HCT116 (cell line): ENCODE measurements around the gene AGPAT3. TPM values are rescaled to one million over a fixed set of nuclear protein-coding genes. Genes with fewer than 3 reads are reported as not detected.

ENCODE experiments used
- ATAC-seq: fragments of 200-7000 bp; cut with Tn5 transposase; 2 replicates; pipeline ENCODE4 v1.9.1; 2020; ENCODE audit warnings: mild to moderate bottlenecking, moderate library complexity
- BruUV-seq: library from RNA; stranded (reverse); fragments of 400-500 nt; replicated peaks from 2 replicates; lab custom pipeline; 2021; lab: Mats Ljungman, UMichigan
- CTCF ChIA-PET: fragments of 300-600 bp; sonication (Branson Sonifier 250); formaldehyde crosslinking; loops from one replicate; lab custom pipeline; 2021; ENCODE audit warnings: antibody characterized with exemption; lab: Charles Lee
- POLR2A ChIA-PET: fragments of 300-600, 350-600 bp; sonication (Branson Sonifier 250); formaldehyde crosslinking; loops from one replicate; lab custom pipeline; 2021; ENCODE audit warnings: antibody characterized with exemption; lab: Charles Lee
- RAD21 ChIA-PET, 2 experiments: fragments of 300-600 bp; sonication (Branson Sonifier 250); formaldehyde crosslinking; loops; one replicate each; lab custom pipeline; 2023; ENCODE audit warnings: low total read pairs in 2 of 2; ENCODE audit not compliant: uncharacterized antibody in 2 of 2, unreplicated experiment in 2 of 2, low non-redundant PET in 1 of 2; lab: Charles Lee
- DNase-seq: peaks from one replicate; pipeline ENCODE4 v3.0.0-alpha.2; 2010; ENCODE audit warnings: low read depth, low spot score
- H2AFZ ChIP-seq: fragments of 200-600 bp; shearing (Covaris generic), sonication (generic); 2 replicates; pipeline ENCODE4 v1.6.1; 2017; ENCODE audit warnings: low read depth, mixed run types, mixed read lengths, antibody characterized with exemption, low read length; ENCODE audit not compliant: poor library complexity, severe bottlenecking
- H3K27ac ChIP-seq: 2 replicates; pipeline ENCODE4 v1.5.1; 2012; ENCODE audit warnings: low read depth, low read length
- H3K27me3 ChIP-seq: fragments of 200-600 bp; sonication (generic); 2 replicates; pipeline ENCODE4 v1.6.1; 2016; ENCODE audit warnings: mixed run types, low read length, mixed read lengths; ENCODE audit not compliant: insufficient read depth
- H3K36me3 ChIP-seq, 2 experiments: fragments of 200-500 bp in 1 of 2; fragments of 200-600 bp in 1 of 2; sonication (Bioruptor generic) in 1 of 2; sonication (generic) in 1 of 2; 2 replicates each; pipeline versions ENCODE4 v1.5.1 to v1.6.1; 2014 to 2016; ENCODE audit warnings: low read length in 2 of 2, inconsistent platforms in 1 of 2, mixed read lengths in 1 of 2, mixed run types in 1 of 2; ENCODE audit not compliant: insufficient read depth in 2 of 2, control insufficient read depth in 1 of 2
- H3K4me1 ChIP-seq, 2 experiments: fragments of 200-600 bp in 1 of 2; sonication (generic) in 1 of 2; 2 replicates each; pipeline versions ENCODE4 v1.5.1 to v1.6.1; 2012 to 2017; ENCODE audit warnings: low read length in 2 of 2, inconsistent platforms in 1 of 2, mild to moderate bottlenecking in 1 of 2, mixed read lengths in 1 of 2, mixed run types in 1 of 2, moderate library complexity in 1 of 2; ENCODE audit not compliant: insufficient read depth in 2 of 2, control insufficient read depth in 1 of 2
- H3K4me2 ChIP-seq: fragments of 200-600 bp; sonication (generic); 2 replicates; pipeline ENCODE4 v1.6.1; 2017; ENCODE audit warnings: mixed run types, low read length, mixed read lengths
- H3K4me3 ChIP-seq, 2 experiments: fragments of 200-600 bp in 1 of 2; sonication (generic) in 1 of 2; replicated peaks in 1 of 2; 2 replicates each; pipeline ENCODE4 v1.5.1; 2011 to 2016; ENCODE audit warnings: low read length in 2 of 2, control low read depth in 1 of 2, low read depth in 1 of 2, mild to moderate bottlenecking in 1 of 2, mixed read lengths in 1 of 2, mixed run types in 1 of 2
- H3K79me2 ChIP-seq: fragments of 200-600 bp; sonication (generic); 2 replicates; pipeline ENCODE4 v1.6.1; 2017; ENCODE audit warnings: mild to moderate bottlenecking, mixed run types, low read length, moderate library complexity, mixed read lengths; ENCODE audit not compliant: insufficient read depth
- H3K9ac ChIP-seq: fragments of 200-600 bp; sonication (generic); 2 replicates; pipeline ENCODE4 v1.6.1; 2016; ENCODE audit warnings: low read length, mixed read lengths
- H3K9me2 ChIP-seq: fragments of 200-600 bp; sonication (generic), shearing (Covaris generic); 2 replicates; pipeline ENCODE4 v1.6.1; 2017; ENCODE audit warnings: mixed run types, mild to moderate bottlenecking, moderate library complexity; ENCODE audit not compliant: insufficient read depth
- H3K9me3 ChIP-seq, 2 experiments: fragments of 200-500 bp in 1 of 2; fragments of 200-600 bp in 1 of 2; sonication (Bioruptor generic) in 1 of 2; sonication (generic) in 1 of 2; 2 replicates each; pipeline ENCODE4 v1.6.1; 2014 to 2017; ENCODE audit warnings: low read length in 2 of 2, mixed read lengths in 2 of 2, inconsistent platforms in 1 of 2, low read depth in 1 of 2, mild to moderate bottlenecking in 1 of 2, mixed run types in 1 of 2, moderate library complexity in 1 of 2; ENCODE audit not compliant: control insufficient read depth in 1 of 2, insufficient read depth in 1 of 2
- H4K20me1 ChIP-seq: fragments of 200-600 bp; sonication (generic), shearing (Covaris generic); 2 replicates; pipeline ENCODE4 v1.6.1; 2017; ENCODE audit warnings: mixed run types, mild to moderate bottlenecking, moderate library complexity; ENCODE audit not compliant: insufficient read depth
- CBX3 ChIP-seq: IDR thresholded peaks from 2 replicates; pipeline ENCODE4 v1.6.1; 2012; ENCODE audit warnings: low read depth
- CEBPB ChIP-seq: IDR thresholded peaks from 2 replicates; pipeline ENCODE4 v1.6.1; 2012; ENCODE audit warnings: low read depth
- ELF1 ChIP-seq: IDR thresholded peaks from 2 replicates; pipeline ENCODE4 v1.6.1; 2012; ENCODE audit warnings: low read depth, borderline replicate concordance
- POLR2AphosphoS5 ChIP-seq: IDR thresholded peaks from 2 replicates; pipeline ENCODE4 v1.6.1; 2011; ENCODE audit warnings: mild to moderate bottlenecking, low read depth, low read length, moderate library complexity
- RAD21 ChIP-seq: IDR thresholded peaks from 2 replicates; pipeline ENCODE4 v1.6.1; 2012; ENCODE audit warnings: low read depth, mild to moderate bottlenecking
- SIN3A ChIP-seq: IDR thresholded peaks from 2 replicates; pipeline ENCODE4 v1.6.1; 2012; ENCODE audit warnings: low read depth
- SRF ChIP-seq: IDR thresholded peaks from 2 replicates; pipeline ENCODE4 v1.6.1; 2012; ENCODE audit warnings: low read depth
- YY1 ChIP-seq: IDR thresholded peaks from 2 replicates; pipeline ENCODE4 v1.6.1; 2011; ENCODE audit warnings: low read length, low read depth, moderate library complexity, mild to moderate bottlenecking; ENCODE audit not compliant: insufficient replicate concordance; ENCODE audit errors: extremely low read depth
- ZFX ChIP-seq: fragments of 450-650 bp; IDR thresholded peaks from 2 replicates; pipeline ENCODE4 v1.6.1; 2017
- ZNF274 ChIP-seq: fragments of 200-500 bp; sonication (Bioruptor generic); IDR thresholded peaks from 2 replicates; pipeline ENCODE4 v1.6.1; 2014; ENCODE audit warnings: mild to moderate bottlenecking, low read depth, low read length, inconsistent platforms
- intact Hi-C: fragments of 100-400 bp; cut with micrococcal nuclease; formaldehyde crosslinking; loops from 2 replicates; pipeline ENCODE4 v1.10.0; 2022
- total RNA-seq: library from RNA; stranded (reverse); gene quantifications from one replicate; pipeline ENCODE4 v1.2.1, GENCODE V29; 2021; ENCODE audit not compliant: unreplicated experiment
- TF ChIP-seq, protein P1 (sequence below): IDR thresholded peaks from 2 replicates; pipeline ENCODE4 v1.6.1; 2011; ENCODE audit warnings: mild to moderate bottlenecking, low read length, moderate library complexity; ENCODE audit not compliant: insufficient replicate concordance; ENCODE audit errors: extremely low read depth
- TF ChIP-seq, protein P2 (sequence below), 3 experiments: fragments of 200-600 bp in 1 of 3; sonication (generic) in 1 of 3; IDR thresholded peaks in 2 of 3; conservative IDR thresholded peaks in 1 of 3; 2 replicates each; pipeline ENCODE4 v1.5.1; 2012 to 2017; ENCODE audit warnings: low read depth in 2 of 3, low read length in 2 of 3, antibody characterized with exemption in 1 of 3, borderline replicate concordance in 1 of 3, control low read depth in 1 of 3, mild to moderate bottlenecking in 1 of 3, mixed read lengths in 1 of 3, mixed run types in 1 of 3, moderate library complexity in 1 of 3; ENCODE audit not compliant: insufficient read depth in 1 of 3
- TF ChIP-seq, protein P3 (sequence below): IDR thresholded peaks from 2 replicates; pipeline ENCODE4 v1.6.1; 2012; ENCODE audit warnings: low read depth
- TF ChIP-seq, protein P4 (sequence below): IDR thresholded peaks from 2 replicates; pipeline ENCODE4 v1.6.1; 2012
- TF ChIP-seq, protein P5 (sequence below): IDR thresholded peaks from 2 replicates; pipeline ENCODE4 v1.6.1; 2012

The AGPAT3 gene
- total RNA-seq, 1 experiment from 2014 or later: 54.1 TPM

DNA sequence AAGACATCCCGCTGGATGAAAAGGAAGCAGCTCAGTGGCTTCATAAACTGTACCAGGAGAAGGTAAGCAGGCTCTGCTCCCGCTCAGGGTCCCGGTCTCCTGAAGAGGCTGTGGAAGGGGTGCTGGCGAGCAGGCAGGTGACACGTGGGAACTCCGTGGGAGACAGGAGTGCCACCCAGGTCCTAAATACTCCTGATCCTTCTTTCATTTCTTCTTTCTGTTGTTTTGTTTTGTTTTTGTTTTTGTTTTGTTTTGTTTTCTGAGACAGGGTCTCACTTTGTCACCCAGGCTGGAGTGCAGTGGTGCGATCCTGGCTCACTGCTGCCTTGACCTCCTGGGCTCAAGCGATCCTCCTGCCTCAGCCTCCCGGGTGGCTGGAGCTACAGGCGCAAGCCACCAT, 113.0 kb downstream of the AGPAT3 start:
- no peak overlapping the region for H3K9ac ChIP-seq
- no peak overlapping the region for H3K4me2 ChIP-seq
- TF ChIP-seq, protein P1, sequence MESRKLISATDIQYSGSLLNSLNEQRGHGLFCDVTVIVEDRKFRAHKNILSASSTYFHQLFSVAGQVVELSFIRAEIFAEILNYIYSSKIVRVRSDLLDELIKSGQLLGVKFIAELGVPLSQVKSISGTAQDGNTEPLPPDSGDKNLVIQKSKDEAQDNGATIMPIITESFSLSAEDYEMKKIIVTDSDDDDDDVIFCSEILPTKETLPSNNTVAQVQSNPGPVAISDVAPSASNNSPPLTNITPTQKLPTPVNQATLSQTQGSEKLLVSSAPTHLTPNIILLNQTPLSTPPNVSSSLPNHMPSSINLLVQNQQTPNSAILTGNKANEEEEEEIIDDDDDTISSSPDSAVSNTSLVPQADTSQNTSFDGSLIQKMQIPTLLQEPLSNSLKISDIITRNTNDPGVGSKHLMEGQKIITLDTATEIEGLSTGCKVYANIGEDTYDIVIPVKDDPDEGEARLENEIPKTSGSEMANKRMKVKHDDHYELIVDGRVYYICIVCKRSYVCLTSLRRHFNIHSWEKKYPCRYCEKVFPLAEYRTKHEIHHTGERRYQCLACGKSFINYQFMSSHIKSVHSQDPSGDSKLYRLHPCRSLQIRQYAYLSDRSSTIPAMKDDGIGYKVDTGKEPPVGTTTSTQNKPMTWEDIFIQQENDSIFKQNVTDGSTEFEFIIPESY: no peak
- TF ChIP-seq YY1: no peak
- TF ChIP-seq, protein P2, sequence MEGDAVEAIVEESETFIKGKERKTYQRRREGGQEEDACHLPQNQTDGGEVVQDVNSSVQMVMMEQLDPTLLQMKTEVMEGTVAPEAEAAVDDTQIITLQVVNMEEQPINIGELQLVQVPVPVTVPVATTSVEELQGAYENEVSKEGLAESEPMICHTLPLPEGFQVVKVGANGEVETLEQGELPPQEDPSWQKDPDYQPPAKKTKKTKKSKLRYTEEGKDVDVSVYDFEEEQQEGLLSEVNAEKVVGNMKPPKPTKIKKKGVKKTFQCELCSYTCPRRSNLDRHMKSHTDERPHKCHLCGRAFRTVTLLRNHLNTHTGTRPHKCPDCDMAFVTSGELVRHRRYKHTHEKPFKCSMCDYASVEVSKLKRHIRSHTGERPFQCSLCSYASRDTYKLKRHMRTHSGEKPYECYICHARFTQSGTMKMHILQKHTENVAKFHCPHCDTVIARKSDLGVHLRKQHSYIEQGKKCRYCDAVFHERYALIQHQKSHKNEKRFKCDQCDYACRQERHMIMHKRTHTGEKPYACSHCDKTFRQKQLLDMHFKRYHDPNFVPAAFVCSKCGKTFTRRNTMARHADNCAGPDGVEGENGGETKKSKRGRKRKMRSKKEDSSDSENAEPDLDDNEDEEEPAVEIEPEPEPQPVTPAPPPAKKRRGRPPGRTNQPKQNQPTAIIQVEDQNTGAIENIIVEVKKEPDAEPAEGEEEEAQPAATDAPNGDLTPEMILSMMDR (IDR thresholded peaks at IDR 0.05 in 2 of 3, conservative IDR thresholded peaks at IDR 0.05 in 1 of 3; ENCODE audit: borderline replicate concordance in 1 of 3, insufficient read depth in 1 of 3, low read depth in 2 of 3, low read length in 2 of 3): no peak
- no peak for TF ChIP-seq ZNF274
- no peak for TF ChIP-seq SRF
- no peak for TF ChIP-seq RAD21
- TF ChIP-seq, protein P3, sequence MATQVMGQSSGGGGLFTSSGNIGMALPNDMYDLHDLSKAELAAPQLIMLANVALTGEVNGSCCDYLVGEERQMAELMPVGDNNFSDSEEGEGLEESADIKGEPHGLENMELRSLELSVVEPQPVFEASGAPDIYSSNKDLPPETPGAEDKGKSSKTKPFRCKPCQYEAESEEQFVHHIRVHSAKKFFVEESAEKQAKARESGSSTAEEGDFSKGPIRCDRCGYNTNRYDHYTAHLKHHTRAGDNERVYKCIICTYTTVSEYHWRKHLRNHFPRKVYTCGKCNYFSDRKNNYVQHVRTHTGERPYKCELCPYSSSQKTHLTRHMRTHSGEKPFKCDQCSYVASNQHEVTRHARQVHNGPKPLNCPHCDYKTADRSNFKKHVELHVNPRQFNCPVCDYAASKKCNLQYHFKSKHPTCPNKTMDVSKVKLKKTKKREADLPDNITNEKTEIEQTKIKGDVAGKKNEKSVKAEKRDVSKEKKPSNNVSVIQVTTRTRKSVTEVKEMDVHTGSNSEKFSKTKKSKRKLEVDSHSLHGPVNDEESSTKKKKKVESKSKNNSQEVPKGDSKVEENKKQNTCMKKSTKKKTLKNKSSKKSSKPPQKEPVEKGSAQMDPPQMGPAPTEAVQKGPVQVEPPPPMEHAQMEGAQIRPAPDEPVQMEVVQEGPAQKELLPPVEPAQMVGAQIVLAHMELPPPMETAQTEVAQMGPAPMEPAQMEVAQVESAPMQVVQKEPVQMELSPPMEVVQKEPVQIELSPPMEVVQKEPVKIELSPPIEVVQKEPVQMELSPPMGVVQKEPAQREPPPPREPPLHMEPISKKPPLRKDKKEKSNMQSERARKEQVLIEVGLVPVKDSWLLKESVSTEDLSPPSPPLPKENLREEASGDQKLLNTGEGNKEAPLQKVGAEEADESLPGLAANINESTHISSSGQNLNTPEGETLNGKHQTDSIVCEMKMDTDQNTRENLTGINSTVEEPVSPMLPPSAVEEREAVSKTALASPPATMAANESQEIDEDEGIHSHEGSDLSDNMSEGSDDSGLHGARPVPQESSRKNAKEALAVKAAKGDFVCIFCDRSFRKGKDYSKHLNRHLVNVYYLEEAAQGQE: no peak
- TF ChIP-seq ZFX: no peak
- no peak for TF ChIP-seq SIN3A
- TF ChIP-seq, protein P4, sequence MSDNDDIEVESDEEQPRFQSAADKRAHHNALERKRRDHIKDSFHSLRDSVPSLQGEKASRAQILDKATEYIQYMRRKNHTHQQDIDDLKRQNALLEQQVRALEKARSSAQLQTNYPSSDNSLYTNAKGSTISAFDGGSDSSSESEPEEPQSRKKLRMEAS: no peak
- TF ChIP-seq POLR2AphosphoS5: no peak
- no peak for TF ChIP-seq ELF1
- TF ChIP-seq CEBPB: no peak
- TF ChIP-seq, protein P5, sequence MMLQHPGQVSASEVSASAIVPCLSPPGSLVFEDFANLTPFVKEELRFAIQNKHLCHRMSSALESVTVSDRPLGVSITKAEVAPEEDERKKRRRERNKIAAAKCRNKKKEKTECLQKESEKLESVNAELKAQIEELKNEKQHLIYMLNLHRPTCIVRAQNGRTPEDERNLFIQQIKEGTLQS: no peak
- no peak for TF ChIP-seq CBX3
- intact Hi-C loops: no loop called here
- no peak overlapping the region for H2AFZ ChIP-seq
- ChIA-PET RAD21 (no interaction called here), POLR2A (no interaction called here), CTCF (no interaction called here)
- H3K4me1 ChIP-seq: no peaks in the 10 kb centered on the region; a peak in 1 of 4 replicates
- no peak overlapping the region for H3K27ac ChIP-seq
- H3K36me3 ChIP-seq: no peaks in the 10 kb centered on the region; a peak in 1 of 4 replicates
- no peak overlapping the region for H3K4me3 ChIP-seq
- no peaks in the 10 kb centered on the region for H3K9me3 ChIP-seq
- ATAC-seq: no peak
- no peaks in the 10 kb centered on the region for H3K27me3 ChIP-seq
- H3K79me2 ChIP-seq: no peaks in the 10 kb centered on the region
- H4K20me1 ChIP-seq: no peaks in the 10 kb centered on the region
- DNase-seq: no peak
- no peaks in the 10 kb centered on the region for H3K9me2 ChIP-seq
- BruUV-seq: no TSS peak
